GM23338 (cell line): ENCODE data around the gene RELCH. TPM values are rescaled to one million over a fixed set of nuclear protein-coding genes. Genes with fewer than 3 reads are reported as not detected.

Source experiments
- ATAC-seq: fragments of 200-7000 bp; cut with Tn5 transposase; 3 replicates; pipeline ENCODE4 v1.9.1; 2020
- DNase-seq: peaks from one replicate; pipeline ENCODE4 v3.0.0-alpha.2; 2015; ENCODE audit warnings: low spot score
- H2AFZ ChIP-seq: fragments of 200-600 bp; sonication (generic); 2 replicates; pipeline ENCODE4 v1.8.0; 2016; ENCODE audit warnings: antibody characterized with exemption, mild to moderate bottlenecking, moderate library complexity
- H3F3A ChIP-seq: fragments of 200-600 bp; sonication (generic); replicated peaks from 2 replicates; pipeline ENCODE4 v1.8.0; 2017; ENCODE audit warnings: antibody characterized with exemption, mixed run types, low read depth
- H3K27ac ChIP-seq: fragments of 200-600 bp; sonication (generic); 2 replicates; pipeline ENCODE4 v1.6.1; 2016; ENCODE audit warnings: low read depth
- H3K27me3 ChIP-seq: fragments of 200-600 bp; sonication (generic); 2 replicates; pipeline ENCODE4 v1.8.0; 2016; ENCODE audit warnings: mild to moderate bottlenecking, mixed run types, moderate library complexity; ENCODE audit not compliant: insufficient read depth
- H3K36me3 ChIP-seq: fragments of 200-600 bp; sonication (generic); 2 replicates; pipeline ENCODE4 v1.8.0; 2016; ENCODE audit warnings: mild to moderate bottlenecking; ENCODE audit not compliant: insufficient read depth
- H3K4me1 ChIP-seq: fragments of 200-600 bp; sonication (generic); 2 replicates; pipeline ENCODE4 v1.8.0; 2016; ENCODE audit warnings: mild to moderate bottlenecking, moderate library complexity; ENCODE audit not compliant: insufficient read depth
- H3K4me2 ChIP-seq: fragments of 200-600 bp; sonication (generic); 2 replicates; pipeline ENCODE4 v1.7.1; 2017; ENCODE audit warnings: mixed run types
- H3K4me3 ChIP-seq: fragments of 200-600 bp; sonication (generic); 2 replicates; pipeline ENCODE4 v1.6.1; 2016; ENCODE audit warnings: mixed run types
- H3K79me2 ChIP-seq: fragments of 200-600 bp; sonication (generic); replicated peaks from 2 replicates; pipeline ENCODE4 v1.8.0; 2017; ENCODE audit warnings: mild to moderate bottlenecking; ENCODE audit not compliant: insufficient read depth
- H3K9me2 ChIP-seq: fragments of 200-600 bp; sonication (generic); 2 replicates; pipeline ENCODE4 v1.8.0; 2017; ENCODE audit not compliant: insufficient read depth
- H4K20me1 ChIP-seq: fragments of 200-600 bp; sonication (generic); replicated peaks from 2 replicates; pipeline ENCODE4 v1.8.0; 2017; ENCODE audit warnings: mild to moderate bottlenecking; ENCODE audit not compliant: insufficient read depth
- H3K27ac Mint-ChIP-seq: 2 replicates; pipeline ENCODE4 v1.8.0; 2020; ENCODE audit warnings: inconsistent platforms, mild to moderate bottlenecking, moderate library complexity, mixed read lengths
- H3K27me3 Mint-ChIP-seq: 3 replicates; pipeline ENCODE4 v1.8.0; 2022; ENCODE audit warnings: low read depth, mild to moderate bottlenecking, moderate library complexity, mixed read lengths, inconsistent platforms; ENCODE audit not compliant: insufficient read depth, poor library complexity
- H3K36me3 Mint-ChIP-seq: 3 replicates; pipeline ENCODE4 v1.8.0; 2021; ENCODE audit warnings: low read depth, mild to moderate bottlenecking, inconsistent platforms, moderate library complexity, mixed read lengths
- H3K4me1 Mint-ChIP-seq: 3 replicates; pipeline ENCODE4 v1.8.0; 2020; ENCODE audit warnings: mild to moderate bottlenecking, inconsistent platforms, mixed read lengths
- H3K4me3 Mint-ChIP-seq: 3 replicates; pipeline ENCODE4 v1.8.0; 2021; ENCODE audit warnings: moderate library complexity, mild to moderate bottlenecking, inconsistent platforms, mixed read lengths
- H3K9me3 Mint-ChIP-seq: 3 replicates; pipeline ENCODE4 v1.8.0; 2020; ENCODE audit warnings: moderate library complexity, mild to moderate bottlenecking, inconsistent platforms, mixed read lengths
- CREB1 ChIP-seq: fragments of 250-450 bp; sonication (Bioruptor Pico); IDR thresholded peaks from 2 replicates; pipeline ENCODE4 v1.5.0; 2020; ENCODE audit warnings: low read depth, mild to moderate bottlenecking, moderate library complexity
- CTCF ChIP-seq, 2 experiments: fragments of 200-600 bp in 1 of 2; sonication (generic) in 1 of 2; conservative IDR thresholded peaks; 2 replicates each; pipeline versions ENCODE4 v1.5.1 to v1.6.1; 2016 to 2017; ENCODE audit warnings: antibody characterized with exemption in 2 of 2, low read depth in 2 of 2, mild to moderate bottlenecking in 2 of 2, moderate library complexity in 1 of 2
- EZH2phosphoT487 ChIP-seq: fragments of 200-600 bp; sonication (generic); IDR thresholded peaks from one replicate; pipeline ENCODE4 v1.8.1; 2018; ENCODE audit warnings: antibody characterized with exemption; ENCODE audit not compliant: unreplicated experiment
- JUNB ChIP-seq: IDR thresholded peaks from one replicate; pipeline ENCODE4 v1.6.1; 2016; ENCODE audit warnings: antibody characterized with exemption; ENCODE audit not compliant: unreplicated experiment
- STAT1 ChIP-seq: IDR thresholded peaks from one replicate; pipeline ENCODE4 v1.6.1; 2016; ENCODE audit warnings: antibody characterized with exemption; ENCODE audit not compliant: unreplicated experiment
- ZNF331 ChIP-seq: fragments of 250-450 bp; sonication (Bioruptor Pico); IDR thresholded peaks from 2 replicates; pipeline ENCODE4 v1.5.0; 2020; ENCODE audit warnings: low read depth, mild to moderate bottlenecking, moderate library complexity
- polyA plus RNA-seq: library from polyadenylated mRNA; unstranded; fragments of >200 nt; fragmentation: Nextera tagmentation; extraction: Ambion mirVana; gene quantifications from 2 replicates; pipeline ENCODE4 v1.2.1, GENCODE V29; 2016
- total RNA-seq: library from RNA; depleted of rRNA; stranded (reverse); fragments of >200 nt; shearing (Covaris generic); gene quantifications from 2 replicates; pipeline ENCODE4 v1.2.3, GENCODE V29; 2014
- TF ChIP-seq, protein P1 (sequence below): IDR thresholded peaks from one replicate; pipeline ENCODE4 v1.6.1; 2018; ENCODE audit warnings: antibody characterized with exemption; ENCODE audit not compliant: unreplicated experiment
- TF ChIP-seq, protein P2 (sequence below): fragments of 250-450 bp; sonication (Bioruptor Pico); IDR thresholded peaks from 2 replicates; pipeline ENCODE4 v1.5.0; 2020; ENCODE audit warnings: mild to moderate bottlenecking, moderate library complexity

The RELCH gene
- total and polyA plus RNA-seq, 2 experiments from 2014 or later, result 8.8 to 56.4 TPM

DNA sequence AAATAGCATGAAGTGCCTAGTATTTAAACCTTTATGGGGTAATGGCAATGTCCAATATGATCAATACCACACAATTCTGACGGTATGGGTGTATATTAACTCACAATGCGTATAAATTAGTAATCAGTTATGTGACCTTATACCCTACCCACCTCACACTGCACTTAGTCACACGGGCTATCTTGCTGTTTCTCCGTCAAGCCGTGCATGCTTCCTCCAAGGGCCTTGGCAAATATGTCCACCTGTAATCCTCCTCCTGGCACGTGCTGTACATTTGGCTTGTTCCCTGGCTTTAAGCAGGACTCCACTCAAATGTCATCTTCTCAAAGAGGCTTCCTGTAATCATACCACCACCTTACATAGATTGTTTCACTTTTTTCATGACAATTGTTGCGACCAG is 150.3 kb downstream of the RELCH start:
- Histone ChIP-seq H2AFZ (no peak overlapping the region), H3K27me3 (no peaks in the 10 kb centered on the region), H3K27ac (no peak overlapping the region), H3K4me2 (no peak overlapping the region), H3K36me3 (no peaks in the 10 kb centered on the region), H3K79me2 (peaks cover 33% of the 10 kb centered on the region), H3F3A (no peaks in the 10 kb centered on the region; the same call in none of the 2 replicates), H4K20me1 (no peaks in the 10 kb centered on the region; the same call in 1 of the 2 replicates), H3K4me1 (peaks cover 40% of the 10 kb centered on the region), H3K4me3 (no peak overlapping the region), H3K9me2 (no peaks in the 10 kb centered on the region)
- H3K4me1 Mint-ChIP-seq, result peaks cover 48% of the 10 kb centered on the region
- H3K9me3 Mint-ChIP-seq, result no peaks in the 10 kb centered on the region; the same call in 2 of the 3 replicates
- peaks cover 6% of the 10 kb centered on the region for H3K27me3 Mint-ChIP-seq
- no peaks in the 10 kb centered on the region for H3K36me3 Mint-ChIP-seq
- DNase-seq (no peak), ATAC-seq (no peak)
- TF ChIP-seq CREB1 (no peak), ZNF331 (no peak)
- TF ChIP-seq, protein P1, sequence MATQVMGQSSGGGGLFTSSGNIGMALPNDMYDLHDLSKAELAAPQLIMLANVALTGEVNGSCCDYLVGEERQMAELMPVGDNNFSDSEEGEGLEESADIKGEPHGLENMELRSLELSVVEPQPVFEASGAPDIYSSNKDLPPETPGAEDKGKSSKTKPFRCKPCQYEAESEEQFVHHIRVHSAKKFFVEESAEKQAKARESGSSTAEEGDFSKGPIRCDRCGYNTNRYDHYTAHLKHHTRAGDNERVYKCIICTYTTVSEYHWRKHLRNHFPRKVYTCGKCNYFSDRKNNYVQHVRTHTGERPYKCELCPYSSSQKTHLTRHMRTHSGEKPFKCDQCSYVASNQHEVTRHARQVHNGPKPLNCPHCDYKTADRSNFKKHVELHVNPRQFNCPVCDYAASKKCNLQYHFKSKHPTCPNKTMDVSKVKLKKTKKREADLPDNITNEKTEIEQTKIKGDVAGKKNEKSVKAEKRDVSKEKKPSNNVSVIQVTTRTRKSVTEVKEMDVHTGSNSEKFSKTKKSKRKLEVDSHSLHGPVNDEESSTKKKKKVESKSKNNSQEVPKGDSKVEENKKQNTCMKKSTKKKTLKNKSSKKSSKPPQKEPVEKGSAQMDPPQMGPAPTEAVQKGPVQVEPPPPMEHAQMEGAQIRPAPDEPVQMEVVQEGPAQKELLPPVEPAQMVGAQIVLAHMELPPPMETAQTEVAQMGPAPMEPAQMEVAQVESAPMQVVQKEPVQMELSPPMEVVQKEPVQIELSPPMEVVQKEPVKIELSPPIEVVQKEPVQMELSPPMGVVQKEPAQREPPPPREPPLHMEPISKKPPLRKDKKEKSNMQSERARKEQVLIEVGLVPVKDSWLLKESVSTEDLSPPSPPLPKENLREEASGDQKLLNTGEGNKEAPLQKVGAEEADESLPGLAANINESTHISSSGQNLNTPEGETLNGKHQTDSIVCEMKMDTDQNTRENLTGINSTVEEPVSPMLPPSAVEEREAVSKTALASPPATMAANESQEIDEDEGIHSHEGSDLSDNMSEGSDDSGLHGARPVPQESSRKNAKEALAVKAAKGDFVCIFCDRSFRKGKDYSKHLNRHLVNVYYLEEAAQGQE, result no peak
- no peak overlapping the region for H3K4me3 Mint-ChIP-seq
- H3K27ac Mint-ChIP-seq, result no peak overlapping the region

DNA sequence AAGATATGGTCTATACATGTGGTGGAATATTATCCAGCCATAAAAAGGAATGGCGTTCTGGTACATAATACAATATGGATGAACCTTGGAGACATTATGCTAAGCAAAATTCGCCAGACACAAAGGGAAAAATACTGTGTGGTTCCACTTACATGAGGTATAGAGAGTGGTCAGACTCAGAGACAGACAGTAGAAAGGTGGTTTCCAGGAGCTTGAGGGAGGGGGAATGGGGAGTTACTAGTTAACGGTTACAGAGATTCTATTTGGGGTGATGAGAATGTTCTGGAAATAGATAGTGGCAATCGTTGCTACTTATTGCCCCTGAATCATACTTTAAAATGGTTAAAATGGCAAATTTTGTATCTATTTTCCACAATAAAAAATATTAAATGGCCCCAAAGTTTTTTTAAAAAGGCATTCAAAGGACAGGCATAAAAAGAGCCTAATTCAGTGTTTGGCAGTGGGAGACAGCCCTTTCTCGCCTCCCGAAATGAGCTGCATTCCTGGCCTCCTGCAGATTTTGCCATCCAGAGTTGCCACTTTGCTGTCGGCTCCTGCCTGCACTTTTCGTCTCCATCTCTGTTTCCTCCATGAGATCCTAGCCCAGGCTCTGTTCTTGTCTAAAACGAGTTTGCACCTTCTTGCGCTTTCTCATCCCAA is 151.5 kb downstream of the RELCH start:
- peaks cover 56% of the 10 kb centered on the region for H3K4me1 Mint-ChIP-seq
- Histone ChIP-seq H3K9me2 (no peaks in the 10 kb centered on the region), H3K4me3 (peak overlapping the region; percentile 29), H3K4me1 (peaks cover 47% of the 10 kb centered on the region), H3K36me3 (no peaks in the 10 kb centered on the region), H3K27ac (peak overlapping the region; percentile 21; the same call in 1 of the 2 replicates), H3K27me3 (no peaks in the 10 kb centered on the region), H4K20me1 (no peaks in the 10 kb centered on the region; the same call in 1 of the 2 replicates), H3K79me2 (peaks cover 21% of the 10 kb centered on the region), H3K4me2 (peak overlapping the region; percentile 74), H3F3A (no peaks in the 10 kb centered on the region; the same call in none of the 2 replicates), H2AFZ (no peak overlapping the region)
- peaks cover 6% of the 10 kb centered on the region for H3K27me3 Mint-ChIP-seq
- H3K4me3 Mint-ChIP-seq, result peak overlapping the region; percentile 67
- H3K9me3 Mint-ChIP-seq, result no peaks in the 10 kb centered on the region; the same call in 2 of the 3 replicates
- H3K36me3 Mint-ChIP-seq, result no peaks in the 10 kb centered on the region
- ATAC-seq (peak; percentile 61), DNase-seq (no peak)
- H3K27ac Mint-ChIP-seq, result peak overlapping the region; percentile 17
- TF ChIP-seq ZNF331, result no peak
- TF ChIP-seq STAT1, result no peak
- no peak for TF ChIP-seq CREB1
- no peak for TF ChIP-seq JUNB
- no peak for TF ChIP-seq EZH2phosphoT487
- TF ChIP-seq, protein P2, sequence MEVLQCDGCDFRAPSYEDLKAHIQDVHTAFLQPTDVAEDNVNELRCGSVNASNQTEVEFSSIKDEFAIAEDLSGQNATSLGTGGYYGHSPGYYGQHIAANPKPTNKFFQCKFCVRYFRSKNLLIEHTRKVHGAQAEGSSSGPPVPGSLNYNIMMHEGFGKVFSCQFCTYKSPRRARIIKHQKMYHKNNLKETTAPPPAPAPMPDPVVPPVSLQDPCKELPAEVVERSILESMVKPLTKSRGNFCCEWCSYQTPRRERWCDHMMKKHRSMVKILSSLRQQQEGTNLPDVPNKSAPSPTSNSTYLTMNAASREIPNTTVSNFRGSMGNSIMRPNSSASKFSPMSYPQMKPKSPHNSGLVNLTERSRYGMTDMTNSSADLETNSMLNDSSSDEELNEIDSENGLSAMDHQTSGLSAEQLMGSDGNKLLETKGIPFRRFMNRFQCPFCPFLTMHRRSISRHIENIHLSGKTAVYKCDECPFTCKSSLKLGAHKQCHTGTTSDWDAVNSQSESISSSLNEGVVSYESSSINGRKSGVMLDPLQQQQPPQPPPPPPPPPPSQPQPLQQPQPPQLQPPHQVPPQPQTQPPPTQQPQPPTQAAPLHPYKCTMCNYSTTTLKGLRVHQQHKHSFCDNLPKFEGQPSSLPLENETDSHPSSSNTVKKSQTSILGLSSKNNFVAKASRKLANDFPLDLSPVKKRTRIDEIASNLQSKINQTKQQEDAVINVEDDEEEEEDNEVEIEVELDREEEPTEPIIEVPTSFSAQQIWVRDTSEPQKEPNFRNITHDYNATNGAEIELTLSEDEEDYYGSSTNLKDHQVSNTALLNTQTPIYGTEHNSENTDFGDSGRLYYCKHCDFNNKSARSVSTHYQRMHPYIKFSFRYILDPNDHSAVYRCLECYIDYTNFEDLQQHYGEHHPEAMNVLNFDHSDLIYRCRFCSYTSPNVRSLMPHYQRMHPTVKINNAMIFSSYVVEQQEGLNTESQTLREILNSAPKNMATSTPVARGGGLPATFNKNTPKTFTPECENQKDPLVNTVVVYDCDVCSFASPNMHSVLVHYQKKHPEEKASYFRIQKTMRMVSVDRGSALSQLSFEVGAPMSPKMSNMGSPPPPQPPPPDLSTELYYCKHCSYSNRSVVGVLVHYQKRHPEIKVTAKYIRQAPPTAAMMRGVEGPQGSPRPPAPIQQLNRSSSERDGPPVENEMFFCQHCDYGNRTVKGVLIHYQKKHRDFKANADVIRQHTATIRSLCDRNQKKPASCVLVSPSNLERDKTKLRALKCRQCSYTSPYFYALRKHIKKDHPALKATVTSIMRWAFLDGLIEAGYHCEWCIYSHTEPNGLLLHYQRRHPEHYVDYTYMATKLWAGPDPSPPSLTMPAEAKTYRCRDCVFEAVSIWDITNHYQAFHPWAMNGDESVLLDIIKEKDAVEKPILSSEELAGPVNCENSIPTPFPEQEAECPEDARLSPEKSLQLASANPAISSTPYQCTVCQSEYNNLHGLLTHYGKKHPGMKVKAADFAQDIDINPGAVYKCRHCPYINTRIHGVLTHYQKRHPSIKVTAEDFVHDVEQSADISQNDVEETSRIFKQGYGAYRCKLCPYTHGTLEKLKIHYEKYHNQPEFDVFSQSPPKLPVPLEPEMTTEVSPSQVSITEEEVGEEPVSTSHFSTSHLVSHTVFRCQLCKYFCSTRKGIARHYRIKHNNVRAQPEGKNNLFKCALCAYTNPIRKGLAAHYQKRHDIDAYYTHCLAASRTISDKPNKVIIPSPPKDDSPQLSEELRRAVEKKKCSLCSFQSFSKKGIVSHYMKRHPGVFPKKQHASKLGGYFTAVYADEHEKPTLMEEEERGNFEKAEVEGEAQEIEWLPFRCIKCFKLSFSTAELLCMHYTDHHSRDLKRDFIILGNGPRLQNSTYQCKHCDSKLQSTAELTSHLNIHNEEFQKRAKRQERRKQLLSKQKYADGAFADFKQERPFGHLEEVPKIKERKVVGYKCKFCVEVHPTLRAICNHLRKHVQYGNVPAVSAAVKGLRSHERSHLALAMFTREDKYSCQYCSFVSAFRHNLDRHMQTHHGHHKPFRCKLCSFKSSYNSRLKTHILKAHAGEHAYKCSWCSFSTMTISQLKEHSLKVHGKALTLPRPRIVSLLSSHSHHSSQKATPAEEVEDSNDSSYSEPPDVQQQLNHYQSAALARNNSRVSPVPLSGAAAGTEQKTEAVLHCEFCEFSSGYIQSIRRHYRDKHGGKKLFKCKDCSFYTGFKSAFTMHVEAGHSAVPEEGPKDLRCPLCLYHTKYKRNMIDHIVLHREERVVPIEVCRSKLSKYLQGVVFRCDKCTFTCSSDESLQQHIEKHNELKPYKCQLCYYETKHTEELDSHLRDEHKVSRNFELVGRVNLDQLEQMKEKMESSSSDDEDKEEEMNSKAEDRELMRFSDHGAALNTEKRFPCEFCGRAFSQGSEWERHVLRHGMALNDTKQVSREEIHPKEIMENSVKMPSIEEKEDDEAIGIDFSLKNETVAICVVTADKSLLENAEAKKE (CRISPR knock-in tag), result no peak
- TF ChIP-seq CTCF (conservative IDR thresholded peaks at IDR 0.05; ENCODE audit: low read depth in 2 of 2), result no peak
